Erythroblast (primary cell): Measurements from ENCODE around the gene LARGE1.

Experiments
- GATA1 ChIP-seq: IDR thresholded peaks from 2 replicates; pipeline ENCODE4 v1.6.1; 2011; ENCODE audit warnings: low read depth, mild to moderate bottlenecking, control low read depth, low read length, moderate library complexity
- POLR2A ChIP-seq: IDR thresholded peaks from 2 replicates; pipeline ENCODE4 v1.6.1; 2011; ENCODE audit warnings: mild to moderate bottlenecking, low read length

GRCh38 chr22:33443683-33444082, 476.6 kb downstream of the LARGE1 start:
- TF ChIP-seq POLR2A = no peak
- no peak for TF ChIP-seq GATA1
